Measurements from ENCODE around the gene PVALB.
A peak's percentile ranks its signal among the peaks of the same experiment; 100 is the strongest.

Gene PVALB

GRCh38 chr22:36860821-36861659 is 44.2 kb upstream of the PVALB start, which contains the start of gene NCF4:
TSS of gene NCF4 (plus strand) at chr22:36861006. CDS start at chr22:36861172, 166 bp downstream.
- no peak within 1 kb of the TSS for H3K4me3 ChIP-seq (ENCODE audit: low read length)
- DNase-seq (ENCODE audit: low read depth), result no peak
- TF ChIP-seq CTCF (conservative IDR thresholded peaks at IDR 0.05; ENCODE audit: low read length), result no peak

- no peak for DNase-seq (ENCODE audit: low read depth)
- H3K4me3 ChIP-seq (ENCODE audit: low read length), result no peak overlapping the region
These were observed 43.6 kb upstream of the PVALB start for GRCh38 chr22:36860438-36860820.

GRCh38 chr22:36860017-36860416 is 43.2 kb upstream of the PVALB start:
- no peak for DNase-seq (ENCODE audit: low read depth)
- no peak overlapping the region for H3K4me3 ChIP-seq (ENCODE audit: low read length)
- TF ChIP-seq CTCF (conservative IDR thresholded peaks at IDR 0.05; ENCODE audit: low read length), result 0 out of 2 replicates have a peak, but pooled peaks have one; percentile 8

More at GRCh38 chr22:36860438-36860820, 43.6 kb upstream of the PVALB start:
- TF ChIP-seq CTCF (conservative IDR thresholded peaks at IDR 0.05; ENCODE audit: low read length), result no peak

- no peak for TF ChIP-seq CTCF (conservative IDR thresholded peaks at IDR 0.05; ENCODE audit: low read length)
- H3K4me3 ChIP-seq (ENCODE audit: low read length), result no peak overlapping the region
- no peak for DNase-seq (ENCODE audit: low read depth)
These were observed 42.1 kb upstream of the PVALB start for GRCh38 chr22:36858966-36859365.

- TF ChIP-seq CTCF (conservative IDR thresholded peaks at IDR 0.05; ENCODE audit: low read length), result no peak
- H3K4me3 ChIP-seq (ENCODE audit: low read length), result no peak overlapping the region
- no peak for DNase-seq (ENCODE audit: low read depth)
These were observed 41.3 kb upstream of the PVALB start for GRCh38 chr22:36858156-36858555.

- no peak for DNase-seq (ENCODE audit: low read depth)
- no peak for TF ChIP-seq CTCF (conservative IDR thresholded peaks at IDR 0.05; ENCODE audit: low read length)
- H3K4me3 ChIP-seq (ENCODE audit: low read length), result no peak overlapping the region
These were observed 39.9 kb upstream of the PVALB start for GRCh38 chr22:36856792-36857135.

- peak; percentile 100 for TF ChIP-seq CTCF (conservative IDR thresholded peaks at IDR 0.05; ENCODE audit: low read length)
- peak; percentile 74 for DNase-seq (ENCODE audit: low read depth)
- H3K4me3 ChIP-seq (ENCODE audit: low read length), result no peak overlapping the region
These were observed 39.4 kb upstream of the PVALB start for GRCh38 chr22:36856121-36856791.
